Thymus (tissue), 11 donors: Measurements from ENCODE around the gene MRM1. TPM values are rescaled to one million over a fixed set of nuclear protein-coding genes. Genes with fewer than 3 reads are reported as not detected.

ENCODE experiments used
- DNase-seq, 9 donors: peaks; one replicate each; pipeline ENCODE4 v3.0.0-alpha.2; 2013; ENCODE audit warnings: low spot score in 9 of 9, low read depth in 6 of 9, missing footprints in 1 of 9
- H3K27ac ChIP-seq, 2 donors: one replicate each; pipeline ENCODE4 v1.5.1; 2013; ENCODE audit warnings: control low read depth in 1 of 2, low read depth in 1 of 2, low read length in 1 of 2, mild to moderate bottlenecking in 1 of 2, moderate library complexity in 1 of 2
- H3K27me3 ChIP-seq, 2 donors: one replicate each; pipeline ENCODE4 v1.5.1; 2013; ENCODE audit warnings: low read length in 1 of 2; ENCODE audit not compliant: control insufficient read depth in 2 of 2, insufficient read depth in 1 of 2
- H3K36me3 ChIP-seq, 2 donors: one replicate each; pipeline ENCODE4 v1.5.1; 2013; ENCODE audit warnings: low read length in 1 of 2, mild to moderate bottlenecking in 1 of 2, moderate library complexity in 1 of 2; ENCODE audit not compliant: control insufficient read depth in 2 of 2, insufficient read depth in 2 of 2
- H3K4me1 ChIP-seq, 2 donors: one replicate each; pipeline ENCODE4 v1.5.1; 2013; ENCODE audit warnings: low read length in 2 of 2; ENCODE audit not compliant: control insufficient read depth in 2 of 2, insufficient read depth in 2 of 2
- H3K4me3 ChIP-seq, 2 donors: one replicate each; pipeline ENCODE4 v1.5.1; 2013; ENCODE audit warnings: low read length in 2 of 2, control low read depth in 1 of 2, mild to moderate bottlenecking in 1 of 2
- H3K9me3 ChIP-seq, 2 donors: one replicate each; pipeline ENCODE4 v1.5.1; 2013; ENCODE audit warnings: low read length in 1 of 2, mild to moderate bottlenecking in 1 of 2; ENCODE audit not compliant: control insufficient read depth in 2 of 2, insufficient read depth in 1 of 2
- WGBS: extraction: QIAGEN DNeasy Blood & Tissue Kit; methylation state at CpG from one replicate; pipeline ENCODE4 v1.1.7; 2013; 5-methylcytosine and 5-hydroxymethylcytosine counted together
- polyA plus RNA-seq: library from polyadenylated mRNA; stranded (reverse); fragments of 200-250 nt; gene quantifications from one replicate; pipeline ENCODE4 v1.2.3, GENCODE V29; 2013
- total RNA-seq: library from RNA; stranded (reverse); fragments of 120-200 nt; gene quantifications from one replicate; pipeline ENCODE4 v1.2.4, GENCODE V29; 2013
- donor health status: healthy.

MRM1 gene
- total and polyA plus RNA-seq, 2 donors = 4.9 to 6.2 TPM

- Histone ChIP-seq H3K4me3 (no peak overlapping the region), H3K36me3 (no peaks in the 10 kb centered on the region), H3K27ac (no peak overlapping the region), H3K4me1 (no peaks in the 10 kb centered on the region), H3K27me3 (peaks cover 0 to 33% of the 10 kb centered on the region in 2 donors), H3K9me3 (no peaks in the 10 kb centered on the region)
- 92% methylated on average over 16 of the region's 16 CpGs for WGBS
- no peak for DNase-seq
These were observed 15.0 kb downstream of the MRM1 start for GRCh38 chr17:36616061-36617029.

GRCh38 chr17:36617773-36618172 lies 16.4 kb downstream of the MRM1 start:
- no peaks in the 10 kb centered on the region for H3K9me3 ChIP-seq
- H3K36me3 ChIP-seq = no peaks in the 10 kb centered on the region
- no peak overlapping the region for H3K27ac ChIP-seq
- no peak for DNase-seq
- H3K4me1 ChIP-seq = no peaks in the 10 kb centered on the region
- peaks cover 0 to 28% of the 10 kb centered on the region in 2 donors for H3K27me3 ChIP-seq
- H3K4me3 ChIP-seq = no peak overlapping the region
- WGBS = 95% methylated on average over 7 of the region's 7 CpGs

GRCh38 chr17:36623281-36623680 lies 21.9 kb downstream of the MRM1 start:
- H3K27me3 ChIP-seq = no peaks in the 10 kb centered on the region
- H3K9me3 ChIP-seq = no peaks in the 10 kb centered on the region
- no peak overlapping the region for H3K27ac ChIP-seq
- DNase-seq = no peak
- H3K4me1 ChIP-seq = no peaks in the 10 kb centered on the region
- no peak overlapping the region for H3K4me3 ChIP-seq
- H3K36me3 ChIP-seq = no peaks in the 10 kb centered on the region
- WGBS = 95% methylated on average over 3 of the region's 3 CpGs

- no peak overlapping the region for H3K27ac ChIP-seq
- no peaks in the 10 kb centered on the region for H3K9me3 ChIP-seq
- no peaks in the 10 kb centered on the region for H3K36me3 ChIP-seq
- no peaks in the 10 kb centered on the region for H3K4me1 ChIP-seq
- H3K4me3 ChIP-seq = no peak overlapping the region
- WGBS = 87% methylated on average over 7 of the region's 7 CpGs
- peaks cover 0 to 3% of the 10 kb centered on the region in 2 donors for H3K27me3 ChIP-seq
- DNase-seq = no peak
These were observed 23.8 kb downstream of the MRM1 start for GRCh38 chr17:36625188-36625587.

GRCh38 chr17:36627101-36627500 lies 25.7 kb downstream of the MRM1 start:
- Histone ChIP-seq H3K27ac (no peak overlapping the region), H3K4me3 (no peak overlapping the region), H3K9me3 (no peaks in the 10 kb centered on the region), H3K27me3 (peaks cover 0 to 20% of the 10 kb centered on the region in 2 donors), H3K36me3 (no peaks in the 10 kb centered on the region), H3K4me1 (no peaks in the 10 kb centered on the region)
- no peak for DNase-seq
- 93% methylated on average over 12 of the region's 12 CpGs for WGBS

- H3K27ac ChIP-seq = no peak overlapping the region
- H3K27me3 ChIP-seq = peaks cover 0 to 35% of the 10 kb centered on the region in 2 donors
- H3K4me3 ChIP-seq = no peak overlapping the region
- WGBS = 100% methylated on average over 2 of the region's 2 CpGs
- no peaks in the 10 kb centered on the region for H3K4me1 ChIP-seq
- no peaks in the 10 kb centered on the region for H3K9me3 ChIP-seq
- no peaks in the 10 kb centered on the region for H3K36me3 ChIP-seq
- DNase-seq = no peak
These were observed 27.2 kb downstream of the MRM1 start for GRCh38 chr17:36628576-36628975.

GRCh38 chr17:36629252-36629847 lies 28.0 kb downstream of the MRM1 start:
- Histone ChIP-seq H3K36me3 (no peaks in the 10 kb centered on the region), H3K9me3 (no peaks in the 10 kb centered on the region), H3K4me1 (no peaks in the 10 kb centered on the region), H3K4me3 (no peak overlapping the region), H3K27me3 (peaks cover 0 to 42% of the 10 kb centered on the region in 2 donors), H3K27ac (no peak overlapping the region)
- DNase-seq = peak; percentile 14 to 76 (median 56)
- 31% methylated on average over 14 of the region's 14 CpGs for WGBS

- H3K27me3 ChIP-seq = peaks cover 0 to 49% of the 10 kb centered on the region in 2 donors
These were observed 28.7 kb downstream of the MRM1 start for GRCh38 chr17:36629970-36630502.

GRCh38 chr17:36631022-36631421 lies 29.6 kb downstream of the MRM1 start:
- Histone ChIP-seq H3K36me3 (no peaks in the 10 kb centered on the region), H3K27me3 (peaks cover 5 to 56% of the 10 kb centered on the region in 2 donors), H3K9me3 (no peaks in the 10 kb centered on the region), H3K27ac (no peak overlapping the region), H3K4me3 (no peak overlapping the region), H3K4me1 (no peaks in the 10 kb centered on the region)
- WGBS = 87% methylated on average over 4 of the region's 4 CpGs
- no peak for DNase-seq

More at GRCh38 chr17:36629970-36630502, 28.7 kb downstream of the MRM1 start:
- DNase-seq = no peak
- H3K4me3 ChIP-seq = no peak overlapping the region
- no peaks in the 10 kb centered on the region for H3K36me3 ChIP-seq
- WGBS = 73% methylated on average over 8 of the region's 8 CpGs
- H3K27ac ChIP-seq = no peak overlapping the region
- H3K9me3 ChIP-seq = no peaks in the 10 kb centered on the region
- no peaks in the 10 kb centered on the region for H3K4me1 ChIP-seq
